Transverse colon (tissue), 3 donors: ENCODE results near the gene CRB1.

Source experiments
- CTCF ChIP-seq, 5 experiments: fragments of 200-600 bp in 3 of 5; fragments of 450-650 bp in 2 of 5; sonication (generic) in 3 of 5; IDR thresholded peaks; 1 replicate in 2 of 5; 2 replicates in 3 of 5; pipeline ENCODE4 v1.5.1; 2016 to 2017; ENCODE audit warnings: antibody characterized with exemption in 5 of 5, inconsistent platforms in 3 of 5, mild to moderate bottlenecking in 2 of 5, moderate library complexity in 1 of 5
- EP300 ChIP-seq: sonication (generic); formaldehyde crosslinking; IDR thresholded peaks from one replicate; pipeline ENCODE4 v1.6.1; 2017; ENCODE audit warnings: antibody characterized with exemption, low read depth

GRCh38 chr1:197303463-197303862 lies 35.4 kb downstream of the CRB1 start:
- TF ChIP-seq CTCF (IDR thresholded peaks at IDR 0.05): no peak
- TF ChIP-seq EP300: no peak
